WTC11 (cell line): ENCODE data around the gene COA8. TPM values are rescaled to one million over a fixed set of nuclear protein-coding genes. Genes with fewer than 3 reads are reported as not detected.

Experiments used
- ATAC-seq: fragments of 200-7000 bp; cut with Tn5 transposase; 2 replicates; pipeline ENCODE4 v1.10.0; 2021; ENCODE audit warnings: mild to moderate bottlenecking, moderate library complexity
- CTCF ChIA-PET: fragments of 300-600 bp; sonication (Branson Sonifier 250); formaldehyde crosslinking; loops from one replicate; lab custom pipeline; 2021; ENCODE audit warnings: antibody characterized with exemption; lab: Charles Lee
- POLR2A ChIA-PET: fragments of 350-600 bp; sonication (Branson Sonifier 250); formaldehyde crosslinking; loops from one replicate; lab custom pipeline; 2021; ENCODE audit warnings: antibody characterized with exemption; lab: Charles Lee
- DNase-seq: peaks from one replicate; pipeline ENCODE4 v3.0.0; 2021; ENCODE audit warnings: low spot score
- H3K27ac Mint-ChIP-seq: 2 replicates; pipeline ENCODE4 v1.8.0; 2021; ENCODE audit warnings: mixed read lengths
- H3K27me3 Mint-ChIP-seq: 2 replicates; pipeline ENCODE4 v1.8.0; 2021; ENCODE audit warnings: low read depth, mild to moderate bottlenecking, moderate library complexity, mixed read lengths
- H3K36me3 Mint-ChIP-seq: 2 replicates; pipeline ENCODE4 v1.8.0; 2021; ENCODE audit warnings: mixed read lengths
- H3K4me1 Mint-ChIP-seq: 2 replicates; pipeline ENCODE4 v1.8.0; 2022; ENCODE audit warnings: mixed read lengths
- H3K4me3 Mint-ChIP-seq: 2 replicates; pipeline ENCODE4 v1.8.0; 2021; ENCODE audit warnings: mild to moderate bottlenecking, moderate library complexity, mixed read lengths
- H3K9me3 Mint-ChIP-seq: 2 replicates; pipeline ENCODE4 v1.8.0; 2021; ENCODE audit warnings: mixed read lengths
- FOXP1 ChIP-seq: sonication (generic); formaldehyde crosslinking; IDR thresholded peaks from 2 replicates; pipeline ENCODE4 v1.8.0; 2022; ENCODE audit warnings: missing genetic modification reagents, mild to moderate bottlenecking, moderate library complexity, borderline replicate concordance
- RELA ChIP-seq: sonication (generic); formaldehyde crosslinking; IDR thresholded peaks from 2 replicates; pipeline ENCODE4 v1.8.1; 2022; ENCODE audit warnings: missing genetic modification reagents, mild to moderate bottlenecking, borderline replicate concordance
- SMAD3 ChIP-seq: sonication (generic); formaldehyde crosslinking; IDR thresholded peaks from 2 replicates; pipeline ENCODE4 v1.8.0; 2022; ENCODE audit warnings: missing genetic modification reagents, mild to moderate bottlenecking, borderline replicate concordance
- SP1 ChIP-seq: sonication (generic); formaldehyde crosslinking; conservative IDR thresholded peaks from 2 replicates; pipeline ENCODE4 v1.8.1; 2022; ENCODE audit warnings: missing genetic modification reagents
- ZNF121 ChIP-seq: sonication (generic); formaldehyde crosslinking; IDR thresholded peaks from 2 replicates; pipeline ENCODE4 v1.8.0; 2023; ENCODE audit warnings: missing genetic modification reagents
- total RNA-seq: library from RNA; stranded (reverse); gene quantifications from 3 replicates; pipeline ENCODE4 v1.2.3, GENCODE V29; 2021
- TF ChIP-seq, protein P1 (sequence below): sonication (generic); formaldehyde crosslinking; IDR thresholded peaks from 2 replicates; pipeline ENCODE4 v1.8.0; 2022; ENCODE audit warnings: missing genetic modification reagents
- TF ChIP-seq, protein P2 (sequence below): fragments of 250-450 bp; sonication (Bioruptor Pico); IDR thresholded peaks from 2 replicates; pipeline ENCODE4 v1.8.0; 2021; ENCODE audit warnings: mild to moderate bottlenecking
- TF ChIP-seq, protein P3 (sequence below): fragments of 200-600 bp; IDR thresholded peaks from 2 replicates; pipeline ENCODE4 v1.8.0; 2022; ENCODE audit warnings: antibody characterized with exemption
- TF ChIP-seq, protein P4 (sequence below): fragments of 250-450 bp; sonication (Bioruptor Pico); IDR thresholded peaks from 2 replicates; pipeline ENCODE4 v1.9.0; 2021; ENCODE audit warnings: mild to moderate bottlenecking
- TF ChIP-seq, protein P5 (sequence below): sonication (generic); formaldehyde crosslinking; IDR thresholded peaks from 2 replicates; pipeline ENCODE4 v1.8.0; 2023; ENCODE audit warnings: missing genetic modification reagents

Gene COA8
- total RNA-seq, 1 experiment from 2014 or later = 36.4 TPM

DNA sequence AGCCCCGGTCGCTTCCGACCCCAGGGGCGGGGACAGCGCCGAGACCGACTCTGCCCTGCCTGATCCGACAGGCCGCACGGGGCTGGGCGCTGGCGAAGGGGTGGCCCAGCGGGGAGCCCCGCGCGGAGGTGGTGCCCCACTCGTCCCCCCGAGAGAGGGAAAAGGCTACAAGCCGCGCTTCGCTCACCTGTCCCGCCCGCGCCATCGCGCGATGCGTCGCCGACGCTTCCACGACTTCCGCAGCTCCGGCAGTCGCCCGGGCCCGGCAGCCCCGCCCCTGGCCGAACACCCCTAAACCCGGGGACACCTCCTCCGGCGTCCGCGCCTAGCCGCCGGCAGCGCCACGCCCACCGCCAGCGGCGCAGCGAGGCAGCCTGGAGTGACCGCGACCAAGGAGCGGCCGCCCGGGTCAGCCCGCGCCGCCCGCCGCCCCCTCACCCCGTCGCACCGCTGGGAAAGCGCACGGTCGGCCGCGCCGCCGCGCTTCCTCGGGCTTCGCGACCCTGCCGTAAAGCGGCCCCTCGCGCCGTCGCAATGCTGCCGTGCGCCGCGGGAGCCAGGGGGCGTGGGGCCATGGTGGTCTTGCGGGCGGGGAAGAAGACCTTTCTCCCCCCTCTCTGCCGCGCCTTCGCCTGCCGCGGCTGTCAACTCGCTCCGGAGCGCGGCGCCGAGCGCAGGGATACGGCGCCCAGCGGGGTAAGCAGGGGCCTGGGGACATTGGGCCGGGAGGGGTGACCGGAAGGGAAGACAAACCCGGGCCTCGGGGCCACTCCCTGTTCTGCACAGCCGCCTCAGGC, at the start of gene COA8, which contains the start of gene BAG5 (continued):
- TF ChIP-seq SMAD3 (CRISPR knock-in tag) = no peak
- TF ChIP-seq, protein P1, sequence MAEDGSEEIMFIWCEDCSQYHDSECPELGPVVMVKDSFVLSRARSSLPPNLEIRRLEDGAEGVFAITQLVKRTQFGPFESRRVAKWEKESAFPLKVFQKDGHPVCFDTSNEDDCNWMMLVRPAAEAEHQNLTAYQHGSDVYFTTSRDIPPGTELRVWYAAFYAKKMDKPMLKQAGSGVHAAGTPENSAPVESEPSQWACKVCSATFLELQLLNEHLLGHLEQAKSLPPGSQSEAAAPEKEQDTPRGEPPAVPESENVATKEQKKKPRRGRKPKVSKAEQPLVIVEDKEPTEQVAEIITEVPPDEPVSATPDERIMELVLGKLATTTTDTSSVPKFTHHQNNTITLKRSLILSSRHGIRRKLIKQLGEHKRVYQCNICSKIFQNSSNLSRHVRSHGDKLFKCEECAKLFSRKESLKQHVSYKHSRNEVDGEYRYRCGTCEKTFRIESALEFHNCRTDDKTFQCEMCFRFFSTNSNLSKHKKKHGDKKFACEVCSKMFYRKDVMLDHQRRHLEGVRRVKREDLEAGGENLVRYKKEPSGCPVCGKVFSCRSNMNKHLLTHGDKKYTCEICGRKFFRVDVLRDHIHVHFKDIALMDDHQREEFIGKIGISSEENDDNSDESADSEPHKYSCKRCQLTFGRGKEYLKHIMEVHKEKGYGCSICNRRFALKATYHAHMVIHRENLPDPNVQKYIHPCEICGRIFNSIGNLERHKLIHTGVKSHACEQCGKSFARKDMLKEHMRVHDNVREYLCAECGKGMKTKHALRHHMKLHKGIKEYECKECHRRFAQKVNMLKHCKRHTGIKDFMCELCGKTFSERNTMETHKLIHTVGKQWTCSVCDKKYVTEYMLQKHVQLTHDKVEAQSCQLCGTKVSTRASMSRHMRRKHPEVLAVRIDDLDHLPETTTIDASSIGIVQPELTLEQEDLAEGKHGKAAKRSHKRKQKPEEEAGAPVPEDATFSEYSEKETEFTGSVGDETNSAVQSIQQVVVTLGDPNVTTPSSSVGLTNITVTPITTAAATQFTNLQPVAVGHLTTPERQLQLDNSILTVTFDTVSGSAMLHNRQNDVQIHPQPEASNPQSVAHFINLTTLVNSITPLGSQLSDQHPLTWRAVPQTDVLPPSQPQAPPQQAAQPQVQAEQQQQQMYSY (CRISPR knock-in tag) = 0 out of 2 replicates have a peak, but pooled peaks have one; percentile 9
- TF ChIP-seq, protein P2, sequence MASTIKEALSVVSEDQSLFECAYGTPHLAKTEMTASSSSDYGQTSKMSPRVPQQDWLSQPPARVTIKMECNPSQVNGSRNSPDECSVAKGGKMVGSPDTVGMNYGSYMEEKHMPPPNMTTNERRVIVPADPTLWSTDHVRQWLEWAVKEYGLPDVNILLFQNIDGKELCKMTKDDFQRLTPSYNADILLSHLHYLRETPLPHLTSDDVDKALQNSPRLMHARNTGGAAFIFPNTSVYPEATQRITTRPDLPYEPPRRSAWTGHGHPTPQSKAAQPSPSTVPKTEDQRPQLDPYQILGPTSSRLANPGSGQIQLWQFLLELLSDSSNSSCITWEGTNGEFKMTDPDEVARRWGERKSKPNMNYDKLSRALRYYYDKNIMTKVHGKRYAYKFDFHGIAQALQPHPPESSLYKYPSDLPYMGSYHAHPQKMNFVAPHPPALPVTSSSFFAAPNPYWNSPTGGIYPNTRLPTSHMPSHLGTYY (CRISPR knock-in tag) = no peak
- peak; percentile 98 for TF ChIP-seq SP1
- TF ChIP-seq, protein P3, sequence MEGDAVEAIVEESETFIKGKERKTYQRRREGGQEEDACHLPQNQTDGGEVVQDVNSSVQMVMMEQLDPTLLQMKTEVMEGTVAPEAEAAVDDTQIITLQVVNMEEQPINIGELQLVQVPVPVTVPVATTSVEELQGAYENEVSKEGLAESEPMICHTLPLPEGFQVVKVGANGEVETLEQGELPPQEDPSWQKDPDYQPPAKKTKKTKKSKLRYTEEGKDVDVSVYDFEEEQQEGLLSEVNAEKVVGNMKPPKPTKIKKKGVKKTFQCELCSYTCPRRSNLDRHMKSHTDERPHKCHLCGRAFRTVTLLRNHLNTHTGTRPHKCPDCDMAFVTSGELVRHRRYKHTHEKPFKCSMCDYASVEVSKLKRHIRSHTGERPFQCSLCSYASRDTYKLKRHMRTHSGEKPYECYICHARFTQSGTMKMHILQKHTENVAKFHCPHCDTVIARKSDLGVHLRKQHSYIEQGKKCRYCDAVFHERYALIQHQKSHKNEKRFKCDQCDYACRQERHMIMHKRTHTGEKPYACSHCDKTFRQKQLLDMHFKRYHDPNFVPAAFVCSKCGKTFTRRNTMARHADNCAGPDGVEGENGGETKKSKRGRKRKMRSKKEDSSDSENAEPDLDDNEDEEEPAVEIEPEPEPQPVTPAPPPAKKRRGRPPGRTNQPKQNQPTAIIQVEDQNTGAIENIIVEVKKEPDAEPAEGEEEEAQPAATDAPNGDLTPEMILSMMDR = no peak
- TF ChIP-seq ZNF121 (CRISPR knock-in tag) = 0 out of 2 replicates have a peak, but pooled peaks have one; percentile 50
- TF ChIP-seq, protein P4, sequence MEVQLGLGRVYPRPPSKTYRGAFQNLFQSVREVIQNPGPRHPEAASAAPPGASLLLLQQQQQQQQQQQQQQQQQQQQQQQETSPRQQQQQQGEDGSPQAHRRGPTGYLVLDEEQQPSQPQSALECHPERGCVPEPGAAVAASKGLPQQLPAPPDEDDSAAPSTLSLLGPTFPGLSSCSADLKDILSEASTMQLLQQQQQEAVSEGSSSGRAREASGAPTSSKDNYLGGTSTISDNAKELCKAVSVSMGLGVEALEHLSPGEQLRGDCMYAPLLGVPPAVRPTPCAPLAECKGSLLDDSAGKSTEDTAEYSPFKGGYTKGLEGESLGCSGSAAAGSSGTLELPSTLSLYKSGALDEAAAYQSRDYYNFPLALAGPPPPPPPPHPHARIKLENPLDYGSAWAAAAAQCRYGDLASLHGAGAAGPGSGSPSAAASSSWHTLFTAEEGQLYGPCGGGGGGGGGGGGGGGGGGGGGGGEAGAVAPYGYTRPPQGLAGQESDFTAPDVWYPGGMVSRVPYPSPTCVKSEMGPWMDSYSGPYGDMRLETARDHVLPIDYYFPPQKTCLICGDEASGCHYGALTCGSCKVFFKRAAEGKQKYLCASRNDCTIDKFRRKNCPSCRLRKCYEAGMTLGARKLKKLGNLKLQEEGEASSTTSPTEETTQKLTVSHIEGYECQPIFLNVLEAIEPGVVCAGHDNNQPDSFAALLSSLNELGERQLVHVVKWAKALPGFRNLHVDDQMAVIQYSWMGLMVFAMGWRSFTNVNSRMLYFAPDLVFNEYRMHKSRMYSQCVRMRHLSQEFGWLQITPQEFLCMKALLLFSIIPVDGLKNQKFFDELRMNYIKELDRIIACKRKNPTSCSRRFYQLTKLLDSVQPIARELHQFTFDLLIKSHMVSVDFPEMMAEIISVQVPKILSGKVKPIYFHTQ (CRISPR knock-in tag) = no peak

DNA sequence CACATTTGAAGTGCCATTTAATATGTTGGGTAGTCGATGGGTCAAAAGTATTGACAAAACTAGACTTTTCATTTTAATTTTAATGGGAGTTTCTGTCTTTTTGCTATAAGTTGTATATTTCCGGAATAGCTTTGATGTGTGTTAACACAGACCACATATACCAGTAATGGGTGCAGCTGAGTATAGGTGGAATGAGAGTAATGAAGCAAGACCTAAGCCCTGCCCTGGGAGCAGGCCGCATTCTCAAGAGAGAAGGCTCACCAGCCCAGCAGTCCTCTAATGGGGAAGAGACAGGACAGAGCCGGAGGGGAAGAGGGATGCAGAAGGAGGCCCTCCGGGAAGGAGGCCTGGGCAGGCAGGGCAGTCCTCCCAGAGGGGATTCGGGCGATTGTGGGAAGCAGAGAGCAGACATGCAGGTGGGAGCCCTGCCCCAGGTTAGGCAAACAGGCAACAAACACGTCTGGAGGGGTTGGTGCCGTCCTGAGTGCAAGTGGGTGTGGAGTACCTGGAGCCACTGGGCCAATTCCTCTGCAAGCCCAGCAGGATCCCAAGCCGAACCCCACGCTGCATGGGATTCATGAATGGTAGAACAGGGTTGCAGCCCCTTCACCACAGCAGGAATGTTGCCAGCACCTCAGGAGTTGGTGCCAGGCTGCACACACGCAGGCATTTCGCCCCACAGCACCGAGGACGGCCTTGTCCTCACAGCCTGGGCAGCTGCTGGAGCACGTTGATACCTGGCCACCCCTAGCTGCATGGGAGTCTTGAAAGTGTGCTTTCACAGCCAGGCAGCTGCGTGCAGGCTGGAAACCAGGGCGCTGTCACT, 48.0 kb upstream of the COA8 start:
- TF ChIP-seq, protein P5, sequence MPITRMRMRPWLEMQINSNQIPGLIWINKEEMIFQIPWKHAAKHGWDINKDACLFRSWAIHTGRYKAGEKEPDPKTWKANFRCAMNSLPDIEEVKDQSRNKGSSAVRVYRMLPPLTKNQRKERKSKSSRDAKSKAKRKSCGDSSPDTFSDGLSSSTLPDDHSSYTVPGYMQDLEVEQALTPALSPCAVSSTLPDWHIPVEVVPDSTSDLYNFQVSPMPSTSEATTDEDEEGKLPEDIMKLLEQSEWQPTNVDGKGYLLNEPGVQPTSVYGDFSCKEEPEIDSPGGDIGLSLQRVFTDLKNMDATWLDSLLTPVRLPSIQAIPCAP (CRISPR knock-in tag) = no peak
- TF ChIP-seq RELA (CRISPR knock-in tag) = no peak
- TF ChIP-seq FOXP1 (CRISPR knock-in tag) = peak; percentile 73; the same call in 1 of the 2 replicates
- DNase-seq = no peak
- H3K36me3 Mint-ChIP-seq = peaks cover 9% of the 10 kb centered on the region
- CTCF ChIA-PET = interaction anchor here (12.2 kb wide), 1 partner anchor 29 kb away, joined by 455 read pairs; no protein-coding TSS in a partner anchor
- no peaks in the 10 kb centered on the region for H3K27me3 Mint-ChIP-seq
- peaks cover 15% of the 10 kb centered on the region for H3K4me1 Mint-ChIP-seq
- POLR2A ChIA-PET = no interaction called here
- H3K4me3 Mint-ChIP-seq = no peak overlapping the region
- ATAC-seq = no peak
- peak overlapping the region; percentile 46; the same call in 1 of the 2 replicates for H3K27ac Mint-ChIP-seq
- H3K9me3 Mint-ChIP-seq = no peaks in the 10 kb centered on the region
